Measurements from ENCODE around the gene MRPL24. TPM values are rescaled to one million over a fixed set of nuclear protein-coding genes. Genes with fewer than 3 reads are reported as not detected.
A peak's percentile ranks its signal among the peaks of the same experiment; 100 is the strongest.

Gene MRPL24
- total RNA-seq, 2 experiments from 2014 or later: 55.3 to 56.6 TPM

GRCh38 chr1:156767879-156768604, 27.2 kb upstream of the MRPL24 start:
- Histone ChIP-seq H3K36me3 (ENCODE audit: insufficient read depth, low read length) (peaks cover 39% of the 10 kb centered on the region), H3K79me2 (ENCODE audit: insufficient read depth, low read depth, low read length) (peaks cover 65% of the 10 kb centered on the region), H4K20me1 (ENCODE audit: insufficient read depth, low read length) (peaks cover 17% of the 10 kb centered on the region), H3K9me3 (ENCODE audit: low read length) (no peaks in the 10 kb centered on the region), H3K4me2 (ENCODE audit: low read length) (peak overlapping the region; percentile 98), H3K4me1 (ENCODE audit: insufficient read depth, low read length, poor library complexity, severe bottlenecking) (peaks cover 24% of the 10 kb centered on the region), H3K27ac (ENCODE audit: low read depth, low read length, poor library complexity, severe bottlenecking) (peak overlapping the region; percentile 64), H3K4me3 (ENCODE audit: low read depth, low read length, poor library complexity, severe bottlenecking) (peak overlapping the region; percentile 89), H3K9me2 (ENCODE audit: insufficient read depth, low read length) (no peaks in the 10 kb centered on the region), H2AFZ (ENCODE audit: low read length) (0 out of 2 replicates have a peak overlapping the region, but pooled peaks have one; percentile 6)
- CTCF ChIA-PET (ENCODE audit: unreplicated experiment): interaction anchor here (0.6 to 1.0 kb wide), 2 partner anchors 42 to 50 kb away, joined by 3 to 8 read pairs; no protein-coding TSS in a partner anchor
- intact Hi-C loops (cut with micrococcal nuclease; ENCODE audit: unreplicated experiment): loop anchor here (1.0 kb wide), 3 partner anchors 17 to 40 kb away; partner anchors contain the start of genes HDGF, ISG20L2, METTL25B and MRPL24
- TF ChIP-seq CTCF (conservative IDR thresholded peaks at IDR 0.05; ENCODE audit: low read length) (no peak), EZH2phosphoT487 (IDR thresholded peaks at IDR 0.05; ENCODE audit: borderline replicate concordance, low read depth, low read length) (no peak)
- POLR2A ChIA-PET: interaction anchor here (1.0 to 2.0 kb wide), 6 partner anchors 11 to 37 kb away, joined by 3 to 16 read pairs (median 6); partner anchors contain the start of genes HDGF and MRPL24
- TSS peak; percentile 74 for BruUV-seq (replicated peaks)
- DNase-seq (ENCODE audit: low spot score): no peak

GRCh38 chr1:156767101-156767878, 26.4 kb upstream of the MRPL24 start, which contains the start of gene PRCC:
PRCC (plus strand) TSS chr1:156767535; CDS start chr1:156767772, 237 bp downstream.
- Histone ChIP-seq H2AFZ (ENCODE audit: low read length) (peak within 1 kb of the TSS; percentile 83), H3K9me2 (ENCODE audit: insufficient read depth, low read length) (no peaks in the 10 kb centered on the region), H3K79me2 (ENCODE audit: insufficient read depth, low read depth, low read length) (peaks cover 57% of the 10 kb centered on the region), H3K9me3 (ENCODE audit: low read length) (no peaks in the 10 kb centered on the region), H4K20me1 (ENCODE audit: insufficient read depth, low read length) (peaks cover 11% of the 10 kb centered on the region; the same call in 1 of the 2 replicates), H3K36me3 (ENCODE audit: insufficient read depth, low read length) (peaks cover 31% of the 10 kb centered on the region), H3K27ac (ENCODE audit: low read depth, low read length, poor library complexity, severe bottlenecking) (peak within 1 kb of the TSS; percentile 64), H3K4me3 (ENCODE audit: low read depth, low read length, poor library complexity, severe bottlenecking) (peak within 1 kb of the TSS; percentile 89), H3K4me2 (ENCODE audit: low read length) (peak within 1 kb of the TSS; percentile 99), H3K4me1 (ENCODE audit: insufficient read depth, low read length, poor library complexity, severe bottlenecking) (peaks cover 24% of the 10 kb centered on the region)
- ChIA-PET CTCF (ENCODE audit: unreplicated experiment) (interaction anchor here (0.6 to 1.0 kb wide), 2 partner anchors 41 to 49 kb away, joined by 3 to 8 read pairs; no protein-coding TSS in a partner anchor), POLR2A (interaction anchor here (0.7 to 2.0 kb wide), 5 partner anchors 11 to 39 kb away, joined by 3 to 16 read pairs (median 6); partner anchors contain the start of genes HDGF, ISG20L2, METTL25B and MRPL24)
- TF ChIP-seq EZH2phosphoT487 (IDR thresholded peaks at IDR 0.05; ENCODE audit: borderline replicate concordance, low read depth, low read length): no peak
- no peak for TF ChIP-seq CTCF (conservative IDR thresholded peaks at IDR 0.05; ENCODE audit: low read length)
- intact Hi-C loops (cut with micrococcal nuclease; ENCODE audit: unreplicated experiment): loop anchor here (1.0 kb wide), 3 partner anchors 16 to 39 kb away; partner anchors contain the start of genes HDGF, ISG20L2, METTL25B and MRPL24
- BruUV-seq (replicated peaks): no TSS peak
- peak; percentile 99 for DNase-seq (ENCODE audit: low spot score)
